H9 (cell line): ENCODE measurements around the gene ZFP69. TPM values are rescaled to one million over a fixed set of nuclear protein-coding genes. Genes with fewer than 3 reads are reported as not detected.

ENCODE experiments used
- DNase-seq: peaks from one replicate; pipeline ENCODE4 v3.0.0-alpha.2; 2017
- H2AFZ ChIP-seq: one replicate; pipeline ENCODE4 v1.6.1; 2013; ENCODE audit warnings: mild to moderate bottlenecking, low read length, control low read depth, moderate library complexity
- H2AK5ac ChIP-seq: 2 replicates; pipeline ENCODE4 v1.6.1; 2013; ENCODE audit warnings: low read length, control low read depth, mixed read lengths; ENCODE audit not compliant: insufficient read length
- H2BK120ac ChIP-seq: one replicate; pipeline ENCODE4 v1.6.1; 2013; ENCODE audit warnings: low read depth, mild to moderate bottlenecking, low read length, control low read depth, inconsistent platforms; ENCODE audit not compliant: poor library complexity, severe bottlenecking
- H2BK12ac ChIP-seq: 2 replicates; pipeline ENCODE4 v1.6.1; 2013; ENCODE audit warnings: low read length, control low read depth, mixed read lengths, low read depth; ENCODE audit not compliant: insufficient read length
- H2BK15ac ChIP-seq: 2 replicates; pipeline ENCODE4 v1.6.1; 2013; ENCODE audit warnings: low read depth, low read length, control low read depth
- H2BK20ac ChIP-seq: one replicate; pipeline ENCODE4 v1.6.1; 2013; ENCODE audit warnings: low read depth, mild to moderate bottlenecking, low read length, control low read depth, inconsistent platforms; ENCODE audit not compliant: poor library complexity, severe bottlenecking
- H2BK5ac ChIP-seq: 2 replicates; pipeline ENCODE4 v1.6.1; 2013; ENCODE audit warnings: low read length, control low read depth, mixed read lengths; ENCODE audit not compliant: insufficient read length
- H3K14ac ChIP-seq: 2 replicates; pipeline ENCODE4 v1.6.1; 2013; ENCODE audit warnings: low read length, control low read depth; ENCODE audit not compliant: insufficient read depth
- H3K18ac ChIP-seq: 2 replicates; pipeline ENCODE4 v1.6.1; 2013; ENCODE audit warnings: low read depth, mild to moderate bottlenecking, mixed read lengths, low read length, control low read depth; ENCODE audit not compliant: insufficient read length
- H3K23ac ChIP-seq: 2 replicates; pipeline ENCODE4 v1.6.1; 2013; ENCODE audit warnings: low read length, control low read depth, mixed read lengths, low read depth; ENCODE audit not compliant: insufficient read length
- H3K23me2 ChIP-seq: 2 replicates; pipeline ENCODE4 v1.6.1; 2013; ENCODE audit warnings: low read depth, mild to moderate bottlenecking, mixed read lengths, low read length, control low read depth; ENCODE audit not compliant: insufficient read length, poor library complexity, severe bottlenecking
- H3K27ac ChIP-seq: 2 replicates; pipeline ENCODE4 v1.5.1; 2013; ENCODE audit warnings: low read length, control low read depth, mixed read lengths, low read depth; ENCODE audit not compliant: insufficient read length
- H3K27me3 ChIP-seq: 2 replicates; pipeline ENCODE4 v1.6.1; 2013; ENCODE audit warnings: low read length, control low read depth, inconsistent platforms; ENCODE audit not compliant: insufficient read depth
- H3K4ac ChIP-seq: 2 replicates; pipeline ENCODE4 v1.6.1; 2013; ENCODE audit warnings: low read depth, mild to moderate bottlenecking, control low read depth, inconsistent platforms, low read length, moderate library complexity
- H3K4me1 ChIP-seq: 2 replicates; pipeline ENCODE4 v1.6.1; 2013; ENCODE audit warnings: low read length, control low read depth, inconsistent platforms; ENCODE audit not compliant: insufficient read depth
- H3K4me2 ChIP-seq: 2 replicates; pipeline ENCODE4 v1.6.1; 2013; ENCODE audit warnings: low read length, control low read depth, mixed read lengths; ENCODE audit not compliant: insufficient read length, insufficient read depth
- H3K56ac ChIP-seq: 2 replicates; pipeline ENCODE4 v1.6.1; 2013; ENCODE audit warnings: low read depth, mild to moderate bottlenecking, mixed read lengths, low read length, control low read depth; ENCODE audit not compliant: insufficient read length
- H3K79me1 ChIP-seq: 2 replicates; pipeline ENCODE4 v1.6.1; 2013; ENCODE audit warnings: low read depth, mild to moderate bottlenecking, moderate library complexity, low read length, control low read depth, inconsistent platforms; ENCODE audit not compliant: insufficient read depth, poor library complexity, severe bottlenecking
- H3K79me2 ChIP-seq: 2 replicates; pipeline ENCODE4 v1.6.1; 2013; ENCODE audit warnings: low read length, control low read depth, inconsistent platforms; ENCODE audit not compliant: insufficient read depth
- H3K9ac ChIP-seq: 2 replicates; pipeline ENCODE4 v1.6.1; 2013; ENCODE audit warnings: low read length, control low read depth, mixed read lengths; ENCODE audit not compliant: insufficient read length; ENCODE audit errors: extremely low read depth
- H3K9me3 ChIP-seq: one replicate; pipeline ENCODE4 v1.6.1; 2013; ENCODE audit warnings: low read depth, low read length, inconsistent platforms; ENCODE audit not compliant: control insufficient read depth
- H3T11ph ChIP-seq: one replicate; pipeline ENCODE4 v1.6.1; 2013; ENCODE audit warnings: mild to moderate bottlenecking, low read length, control low read depth, inconsistent platforms
- H4K20me1 ChIP-seq: one replicate; pipeline ENCODE4 v1.6.1; 2013; ENCODE audit not compliant: control insufficient read depth, insufficient read length, insufficient read depth
- H4K5ac ChIP-seq: 2 replicates; pipeline ENCODE4 v1.6.1; 2013; ENCODE audit warnings: low read depth, mild to moderate bottlenecking, mixed read lengths, low read length, control low read depth; ENCODE audit not compliant: insufficient read length
- H4K8ac ChIP-seq: replicated peaks from 2 replicates; pipeline ENCODE4 v1.6.1; 2013; ENCODE audit warnings: low read length, control low read depth, mixed read lengths, low read depth; ENCODE audit not compliant: insufficient read length
- H4K91ac ChIP-seq: 2 replicates; pipeline ENCODE4 v1.6.1; 2013; ENCODE audit warnings: low read depth, mild to moderate bottlenecking, moderate library complexity, mixed read lengths, low read length, control low read depth; ENCODE audit not compliant: insufficient read length
- H3K27ac Mint-ChIP-seq, 3 experiments: 2 replicates in 2 of 3; 3 replicates in 1 of 3; pipeline ENCODE4 v1.8.0; 2020 to 2021; ENCODE audit warnings: mixed read lengths in 3 of 3, mild to moderate bottlenecking in 1 of 3, moderate library complexity in 1 of 3
- H3K27me3 Mint-ChIP-seq: 2 replicates; pipeline ENCODE4 v1.8.0; 2021; ENCODE audit warnings: low read depth, mild to moderate bottlenecking, moderate library complexity, mixed read lengths
- H3K36me3 Mint-ChIP-seq, 3 experiments: 2 replicates in 2 of 3; 3 replicates in 1 of 3; pipeline ENCODE4 v1.8.0; 2020 to 2021; ENCODE audit warnings: low read depth in 3 of 3, mixed read lengths in 3 of 3; ENCODE audit not compliant: insufficient read depth in 1 of 3
- H3K4me1 Mint-ChIP-seq, 2 experiments: 2 replicates each; pipeline ENCODE4 v1.8.0; 2020; ENCODE audit warnings: mixed read lengths in 2 of 2
- H3K4me3 Mint-ChIP-seq, 2 experiments: 2 replicates in 1 of 2; 3 replicates in 1 of 2; pipeline ENCODE4 v1.8.0; 2020 to 2021; ENCODE audit warnings: mild to moderate bottlenecking in 2 of 2, mixed read lengths in 2 of 2, moderate library complexity in 1 of 2
- H3K9me3 Mint-ChIP-seq, 2 experiments: 2 replicates in 1 of 2; 3 replicates in 1 of 2; pipeline ENCODE4 v1.8.0; 2020; ENCODE audit warnings: mild to moderate bottlenecking in 2 of 2, mixed read lengths in 2 of 2, moderate library complexity in 1 of 2
- total RNA-seq: library from RNA; stranded (reverse); gene quantifications from 2 replicates; pipeline ENCODE4 v1.2.1, GENCODE V29; 2021
- TF ChIP-seq, protein P1 (sequence below): fragments of 200-600 bp; sonication (generic); conservative IDR thresholded peaks from 3 replicates; pipeline ENCODE4 v1.8.0; 2021; ENCODE audit warnings: antibody characterized with exemption, mild to moderate bottlenecking

The ZFP69 gene
- total RNA-seq, 1 experiment from 2014 or later: 6.8 TPM

- Histone ChIP-seq H3K56ac (no peak overlapping the region), H3K27ac (no peak overlapping the region), H3K4ac (no peak overlapping the region), H2BK120ac (no peak overlapping the region), H3K79me2 (no peaks in the 10 kb centered on the region), H3K14ac (no peak overlapping the region), H3K23me2 (no peaks in the 10 kb centered on the region), H3K23ac (no peak overlapping the region), H4K8ac (no peak overlapping the region), H4K5ac (no peak overlapping the region), H4K91ac (no peak overlapping the region), H3T11ph (no peak overlapping the region), H3K4me2 (no peak overlapping the region), H3K9me3 (no peaks in the 10 kb centered on the region), H4K20me1 (no peaks in the 10 kb centered on the region), H2BK5ac (no peak overlapping the region), H3K18ac (no peak overlapping the region), H3K27me3 (no peaks in the 10 kb centered on the region), H2BK15ac (no peak overlapping the region), H3K79me1 (no peaks in the 10 kb centered on the region), H2BK12ac (no peak overlapping the region), H2AK5ac (no peak overlapping the region), H3K9ac (no peak overlapping the region), H3K4me1 (no peaks in the 10 kb centered on the region), H2BK20ac (no peak overlapping the region), H2AFZ (no peak overlapping the region)
- H3K4me1 Mint-ChIP-seq: no peaks in the 10 kb centered on the region
- H3K9me3 Mint-ChIP-seq: no peaks in the 10 kb centered on the region; a peak in 1 of 5 replicates
- no peak for DNase-seq
- no peak overlapping the region for H3K27ac Mint-ChIP-seq
- no peaks in the 10 kb centered on the region for H3K36me3 Mint-ChIP-seq
- no peak overlapping the region for H3K4me3 Mint-ChIP-seq
- H3K27me3 Mint-ChIP-seq: 0 out of 2 replicates have a peak, but pooled peaks cover 2% of the 10 kb centered on the region
- TF ChIP-seq, protein P1, sequence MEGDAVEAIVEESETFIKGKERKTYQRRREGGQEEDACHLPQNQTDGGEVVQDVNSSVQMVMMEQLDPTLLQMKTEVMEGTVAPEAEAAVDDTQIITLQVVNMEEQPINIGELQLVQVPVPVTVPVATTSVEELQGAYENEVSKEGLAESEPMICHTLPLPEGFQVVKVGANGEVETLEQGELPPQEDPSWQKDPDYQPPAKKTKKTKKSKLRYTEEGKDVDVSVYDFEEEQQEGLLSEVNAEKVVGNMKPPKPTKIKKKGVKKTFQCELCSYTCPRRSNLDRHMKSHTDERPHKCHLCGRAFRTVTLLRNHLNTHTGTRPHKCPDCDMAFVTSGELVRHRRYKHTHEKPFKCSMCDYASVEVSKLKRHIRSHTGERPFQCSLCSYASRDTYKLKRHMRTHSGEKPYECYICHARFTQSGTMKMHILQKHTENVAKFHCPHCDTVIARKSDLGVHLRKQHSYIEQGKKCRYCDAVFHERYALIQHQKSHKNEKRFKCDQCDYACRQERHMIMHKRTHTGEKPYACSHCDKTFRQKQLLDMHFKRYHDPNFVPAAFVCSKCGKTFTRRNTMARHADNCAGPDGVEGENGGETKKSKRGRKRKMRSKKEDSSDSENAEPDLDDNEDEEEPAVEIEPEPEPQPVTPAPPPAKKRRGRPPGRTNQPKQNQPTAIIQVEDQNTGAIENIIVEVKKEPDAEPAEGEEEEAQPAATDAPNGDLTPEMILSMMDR: no peak
Observed at GRCh38 chr1:40431385-40431784, 45.7 kb upstream of the ZFP69 start.
